ENCODE data around the gene ACVR1B.

ACVR1B gene

DNA sequence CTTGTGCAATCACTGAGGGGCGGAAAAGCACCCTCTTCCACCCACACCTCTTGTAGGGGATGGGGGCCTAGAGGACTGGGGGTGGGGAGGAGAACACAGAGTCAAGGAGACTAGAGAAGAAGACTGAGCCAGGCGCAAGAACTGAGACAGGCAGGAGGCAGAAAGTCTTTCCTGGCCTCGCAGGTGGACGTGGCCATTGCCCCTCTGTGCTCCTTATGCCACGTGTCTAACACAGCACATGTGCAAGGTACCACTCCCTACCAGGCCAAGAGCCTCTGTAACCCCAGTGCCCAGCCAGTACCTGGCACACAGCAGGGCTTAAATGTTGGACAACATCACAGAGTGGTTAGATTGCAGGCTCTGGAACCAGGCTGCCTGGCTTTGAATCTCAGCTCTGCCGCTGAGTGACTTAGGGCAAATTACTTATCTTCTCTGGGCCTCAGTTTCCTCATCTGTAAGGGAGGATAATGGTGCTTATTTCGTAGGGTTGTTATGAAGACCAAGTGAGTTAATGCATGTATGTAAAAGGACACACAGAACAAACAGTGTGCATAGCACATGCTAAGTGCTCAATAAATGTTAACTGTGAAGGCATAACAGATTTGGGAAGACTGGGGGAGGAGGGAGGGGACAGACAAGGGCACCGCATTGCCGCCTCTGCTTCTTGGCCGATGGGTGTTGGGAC lies 53.9 kb downstream of the ACVR1B start:
- H3K79me2 ChIP-seq (ENCODE audit: low read length): no peaks in the 10 kb centered on the region
- H3K4me2 ChIP-seq (ENCODE audit: low read depth, low read length): no peak overlapping the region
- no peak overlapping the region for H3K27ac ChIP-seq (ENCODE audit: low read length)
- no peak overlapping the region for H3K4me3 ChIP-seq (ENCODE audit: low read length)
- DNase-seq: no peak
- H3K9me3 ChIP-seq (replicated peaks; ENCODE audit: insufficient read depth, low read length): no peaks in the 10 kb centered on the region
- TF ChIP-seq CTCF (IDR thresholded peaks at IDR 0.05; ENCODE audit: low read length) (no peak), EZH2 (optimal IDR thresholded peaks at IDR 0.05; ENCODE audit: low read depth, low read length) (no peak), EZH2phosphoT487 (IDR thresholded peaks at IDR 0.05; ENCODE audit: low read length) (no peak)
- no peaks in the 10 kb centered on the region for H3K36me3 ChIP-seq (replicated peaks; ENCODE audit: insufficient read depth, low read length)
- H3K4me1 ChIP-seq (ENCODE audit: low read length): no peaks in the 10 kb centered on the region
- no peaks in the 10 kb centered on the region for H4K20me1 ChIP-seq (ENCODE audit: insufficient read depth, low read length)
- H3K9me2 ChIP-seq (replicated peaks; ENCODE audit: insufficient read depth, low read length): no peaks in the 10 kb centered on the region
- H3F3A ChIP-seq (ENCODE audit: insufficient read depth, low read length): no peaks in the 10 kb centered on the region
- H3K9ac ChIP-seq (ENCODE audit: low read length): no peak overlapping the region
- no peak overlapping the region for H2AFZ ChIP-seq (ENCODE audit: low read length)
- peaks cover 65% of the 10 kb centered on the region for H3K27me3 ChIP-seq (replicated peaks; ENCODE audit: insufficient read depth, low read length)

DNA sequence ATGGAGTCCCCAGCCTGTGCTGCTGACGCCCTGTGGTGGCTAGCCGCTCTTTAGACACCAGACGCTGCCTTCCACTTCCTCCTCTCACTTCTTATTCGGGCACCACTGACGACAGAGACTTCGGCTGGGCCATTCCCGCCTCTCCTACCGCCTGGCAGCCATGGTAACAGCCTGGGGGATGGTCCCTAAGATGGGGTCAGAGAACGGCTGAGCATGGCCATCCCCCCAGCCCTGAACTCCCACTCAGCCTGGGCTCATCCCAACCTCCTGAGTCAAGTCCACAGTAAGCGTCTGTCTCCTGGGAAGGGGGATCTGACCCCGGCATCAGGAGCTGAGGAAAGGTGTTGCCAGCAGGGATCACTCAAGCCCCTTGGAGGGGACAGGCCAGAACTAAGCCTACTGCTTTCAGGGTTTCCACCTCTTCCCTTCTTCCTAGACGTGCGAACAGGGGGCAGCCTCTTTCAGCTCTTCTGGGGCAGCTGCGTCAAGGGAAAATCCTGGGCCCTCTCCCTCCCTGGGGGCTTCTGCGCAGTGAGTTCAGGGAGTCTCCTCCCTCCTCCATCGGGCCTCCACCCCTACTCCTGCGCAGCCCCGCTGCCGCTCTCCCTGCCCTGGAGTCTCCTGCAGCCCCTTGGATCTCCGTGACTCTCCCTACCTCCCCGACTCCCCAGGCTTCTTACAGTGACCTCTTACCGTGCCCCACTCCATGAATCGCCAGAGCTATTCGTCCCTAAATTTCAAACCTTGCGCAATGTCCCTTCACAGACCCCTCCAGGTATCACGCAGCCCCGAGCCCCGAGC lies 54.6 kb downstream of the ACVR1B start:
- H3K79me2 ChIP-seq (ENCODE audit: low read length): no peaks in the 10 kb centered on the region
- no peak overlapping the region for H3K4me3 ChIP-seq (ENCODE audit: low read length)
- no peaks in the 10 kb centered on the region for H3K4me1 ChIP-seq (ENCODE audit: low read length)
- H3K36me3 ChIP-seq (replicated peaks; ENCODE audit: insufficient read depth, low read length): no peaks in the 10 kb centered on the region
- H3K9ac ChIP-seq (ENCODE audit: low read length): no peak overlapping the region
- H4K20me1 ChIP-seq (ENCODE audit: insufficient read depth, low read length): no peaks in the 10 kb centered on the region
- H3F3A ChIP-seq (ENCODE audit: insufficient read depth, low read length): no peaks in the 10 kb centered on the region
- H2AFZ ChIP-seq (ENCODE audit: low read length): no peak overlapping the region
- no peak for TF ChIP-seq EZH2phosphoT487 (IDR thresholded peaks at IDR 0.05; ENCODE audit: low read length)
- TF ChIP-seq CTCF (IDR thresholded peaks at IDR 0.05; ENCODE audit: low read length): no peak
- TF ChIP-seq EZH2 (optimal IDR thresholded peaks at IDR 0.05; ENCODE audit: low read depth, low read length): no peak
- no peak overlapping the region for H3K27ac ChIP-seq (ENCODE audit: low read length)
- no peaks in the 10 kb centered on the region for H3K9me3 ChIP-seq (replicated peaks; ENCODE audit: insufficient read depth, low read length)
- peak overlapping the region; percentile 29; the same call in 1 of the 2 replicates for H3K4me2 ChIP-seq (ENCODE audit: low read depth, low read length)
- DNase-seq: no peak
- no peaks in the 10 kb centered on the region for H3K9me2 ChIP-seq (replicated peaks; ENCODE audit: insufficient read depth, low read length)
- peaks cover 73% of the 10 kb centered on the region for H3K27me3 ChIP-seq (replicated peaks; ENCODE audit: insufficient read depth, low read length)

- Histone ChIP-seq H2AFZ (ENCODE audit: low read length) (no peak within 1 kb of the TSS), H3K4me1 (ENCODE audit: low read length) (no peaks in the 10 kb centered on the region), H3K4me2 (ENCODE audit: low read depth, low read length) (peak within 1 kb of the TSS; percentile 47; the same call in 1 of the 2 replicates), H4K20me1 (ENCODE audit: insufficient read depth, low read length) (no peaks in the 10 kb centered on the region), H3K79me2 (ENCODE audit: low read length) (no peaks in the 10 kb centered on the region), H3K27me3 (replicated peaks; ENCODE audit: insufficient read depth, low read length) (peaks cover 79% of the 10 kb centered on the region), H3K4me3 (ENCODE audit: low read length) (no peak within 1 kb of the TSS; the same call in 1 of the 2 replicates), H3K27ac (ENCODE audit: low read length) (no peak within 1 kb of the TSS), H3K9ac (ENCODE audit: low read length) (no peak within 1 kb of the TSS), H3K9me2 (replicated peaks; ENCODE audit: insufficient read depth, low read length) (no peaks in the 10 kb centered on the region), H3K36me3 (replicated peaks; ENCODE audit: insufficient read depth, low read length) (no peaks in the 10 kb centered on the region), H3K9me3 (replicated peaks; ENCODE audit: insufficient read depth, low read length) (no peaks in the 10 kb centered on the region), H3F3A (ENCODE audit: insufficient read depth, low read length) (no peaks in the 10 kb centered on the region)
- no peak for TF ChIP-seq EZH2 (optimal IDR thresholded peaks at IDR 0.05; ENCODE audit: low read depth, low read length)
- no peak for TF ChIP-seq CTCF (IDR thresholded peaks at IDR 0.05; ENCODE audit: low read length)
- no peak for TF ChIP-seq EZH2phosphoT487 (IDR thresholded peaks at IDR 0.05; ENCODE audit: low read length)
- no peak for DNase-seq
Observed at GRCh38 chr12:52006726-52007157, 55.2 kb downstream of the ACVR1B start, which contains the start of gene TAMALIN. TAMALIN (plus strand) TSS chr12:52006946; CDS start chr12:52007020, 74 bp downstream.

Data from MM.1S (cell line).